ENCODE results near the gene HELB.
A peak's percentile ranks its signal among the peaks of the same experiment; 100 is the strongest.
"Not testable (repeated sequence)": the region's sequence is repeated elsewhere in the genome, so short reads cannot be mapped to it uniquely, and the experiment has no call there.

The HELB gene

DNA sequence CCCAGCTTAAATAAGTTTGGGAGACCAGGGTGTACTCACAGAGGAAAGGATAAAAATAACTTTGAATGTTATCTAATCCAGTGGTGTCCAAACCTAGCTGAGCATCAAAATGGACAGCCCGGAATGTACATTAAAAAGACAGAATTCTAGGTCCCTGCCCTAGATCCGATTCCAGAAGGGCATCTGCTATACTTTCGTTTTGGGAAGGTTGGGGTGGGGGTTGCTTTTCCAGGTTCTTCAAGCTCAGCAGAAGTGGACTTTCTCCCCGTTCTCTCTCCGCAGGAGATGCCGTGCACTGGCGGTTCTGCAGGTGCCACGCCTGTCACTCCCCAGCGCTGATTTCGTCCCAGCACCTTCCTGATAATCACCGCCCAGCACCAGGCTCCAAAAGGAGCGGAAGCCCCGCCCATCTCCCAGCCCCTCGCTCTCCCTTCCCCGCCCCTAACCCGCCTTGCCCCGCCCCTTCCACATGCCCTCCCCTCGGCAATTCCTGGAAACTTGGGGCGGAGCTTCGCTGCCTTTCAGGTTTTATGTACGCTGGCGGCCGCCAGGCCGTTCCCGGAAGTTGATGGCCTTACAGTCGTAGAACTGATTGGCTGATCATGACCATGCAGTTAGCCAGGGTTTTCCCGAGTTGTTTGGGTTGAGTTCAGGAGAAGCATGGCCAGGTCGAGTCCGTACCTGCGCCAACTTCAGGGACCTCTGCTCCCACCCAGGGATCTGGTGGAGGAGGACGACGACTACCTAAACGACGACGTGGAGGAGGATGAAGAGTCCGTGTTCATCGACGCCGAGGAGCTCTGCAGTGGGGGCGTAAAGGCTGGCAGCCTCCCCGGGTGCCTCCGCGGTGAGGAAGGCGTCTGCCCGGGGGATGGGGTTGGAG is at the start of gene HELB:
TSS of gene HELB (plus strand) at position 550 of the 883 bp plus-strand sequence. CDS start at position 661, 111 bp downstream.
- DNase-seq: peak; percentile 98

DNA sequence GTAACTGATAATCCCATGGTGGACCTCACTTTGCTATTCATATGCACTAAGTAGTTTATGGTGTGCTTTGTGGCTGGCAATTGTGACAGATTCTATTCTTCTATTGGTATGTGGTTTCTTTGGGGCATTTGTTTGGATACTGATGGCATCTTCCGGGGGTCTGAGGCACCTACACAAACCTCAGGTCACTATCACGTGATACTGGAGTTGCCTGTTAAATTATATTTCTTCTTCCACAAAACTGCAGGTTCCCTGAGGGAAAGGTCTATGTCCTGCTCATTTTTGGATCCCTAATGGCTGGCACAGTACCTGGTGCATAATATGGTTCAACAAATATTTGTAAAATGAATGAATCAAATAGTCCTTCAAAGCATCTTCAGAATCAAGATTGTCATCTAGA is 49.5 kb upstream of the HELB start:
- no peak for DNase-seq

GRCh38 chr12:66255737-66256136 is 46.6 kb upstream of the HELB start:
- DNase-seq: no peak

DNA sequence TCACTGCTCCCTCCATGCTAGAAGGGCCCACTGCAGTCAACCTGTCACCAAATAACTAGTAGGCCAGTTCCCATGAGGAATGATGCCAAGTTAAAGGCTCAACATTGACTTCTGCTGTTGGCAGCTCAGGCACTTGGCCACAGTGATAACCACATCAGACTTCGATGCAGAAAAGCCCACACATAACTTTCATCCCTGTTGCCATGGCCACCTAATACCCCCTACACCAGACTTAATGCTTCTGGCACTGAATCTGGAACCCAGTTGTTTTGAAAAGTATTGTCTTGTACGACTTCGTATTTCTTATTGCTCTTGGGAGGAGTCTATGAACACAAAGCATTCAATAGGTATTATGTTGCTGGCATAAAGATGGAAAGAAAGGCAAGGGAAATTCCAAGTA is 44.3 kb upstream of the HELB start:
- DNase-seq: no peak

DNA sequence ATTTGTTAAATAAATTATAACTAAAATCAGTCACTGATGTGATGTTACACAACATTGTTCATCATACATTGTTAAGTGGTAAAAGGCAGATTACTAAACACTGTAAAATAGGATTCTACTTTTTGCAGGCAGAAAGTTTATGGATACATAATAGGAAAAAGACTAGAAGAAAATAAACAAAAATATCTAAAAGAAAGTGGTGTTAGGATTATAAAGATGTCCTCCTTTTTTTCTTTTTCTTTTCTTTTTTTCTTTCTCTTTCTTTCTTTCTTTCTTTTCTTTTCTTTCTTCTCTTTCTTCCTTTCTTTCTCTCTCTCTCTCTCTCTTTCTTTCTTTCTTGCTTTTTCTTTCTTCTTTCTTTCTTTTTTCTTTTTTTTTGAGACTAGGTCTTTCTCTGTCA is 39.6 kb upstream of the HELB start:
- no peak for DNase-seq

DNA sequence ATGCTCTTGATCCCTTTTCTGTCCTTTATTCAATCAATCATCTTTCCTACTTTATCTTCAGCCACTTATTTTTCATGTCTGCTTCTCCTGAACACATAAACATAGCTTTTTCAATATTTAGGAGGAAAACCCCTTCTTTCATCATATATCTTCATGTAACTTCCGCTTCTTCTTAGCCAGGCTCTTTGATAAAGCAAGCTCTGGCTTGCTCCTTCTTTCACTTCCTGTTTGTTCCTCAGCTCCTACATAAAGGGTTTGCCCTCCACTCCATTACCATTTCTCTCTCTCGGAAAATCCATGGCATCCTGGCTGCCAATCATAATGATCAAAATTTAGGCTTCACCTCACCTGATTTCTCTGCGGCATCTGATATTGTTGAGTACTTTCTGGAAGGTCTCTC is 33.7 kb upstream of the HELB start:
- no peak for DNase-seq

- no peak for DNase-seq
These were observed 33.2 kb upstream of the HELB start for GRCh38 chr12:66269142-66269541.

DNA sequence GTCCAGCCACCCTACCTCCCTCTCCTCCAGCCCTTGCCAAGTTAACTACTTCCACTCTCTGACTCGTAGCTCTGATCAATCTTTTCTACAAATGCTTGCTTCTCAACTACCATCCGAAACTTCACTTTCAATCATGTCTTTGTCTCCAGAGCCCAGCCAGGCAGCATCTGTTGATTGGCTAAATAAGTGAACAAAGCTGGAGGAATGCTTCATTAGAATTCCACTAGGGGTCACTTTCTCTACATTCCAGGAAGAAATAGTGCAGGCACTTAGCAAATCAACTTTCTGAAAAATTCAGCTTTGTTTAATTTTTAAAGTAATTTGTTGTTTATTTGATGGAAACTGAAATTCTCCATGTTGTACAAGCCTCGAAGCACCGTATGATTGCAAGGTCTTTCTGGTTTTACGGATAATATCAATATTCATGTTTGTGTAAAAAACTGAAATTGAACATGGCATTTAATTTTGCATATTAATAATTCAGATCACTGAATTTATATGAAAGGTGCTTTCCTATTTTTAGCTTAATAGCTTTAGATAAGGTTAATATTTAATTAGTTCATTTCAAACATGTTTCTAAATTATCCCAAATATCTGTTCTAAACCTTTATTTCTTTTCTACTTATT is 32.4 kb upstream of the HELB start:
- DNase-seq: no peak

DNA sequence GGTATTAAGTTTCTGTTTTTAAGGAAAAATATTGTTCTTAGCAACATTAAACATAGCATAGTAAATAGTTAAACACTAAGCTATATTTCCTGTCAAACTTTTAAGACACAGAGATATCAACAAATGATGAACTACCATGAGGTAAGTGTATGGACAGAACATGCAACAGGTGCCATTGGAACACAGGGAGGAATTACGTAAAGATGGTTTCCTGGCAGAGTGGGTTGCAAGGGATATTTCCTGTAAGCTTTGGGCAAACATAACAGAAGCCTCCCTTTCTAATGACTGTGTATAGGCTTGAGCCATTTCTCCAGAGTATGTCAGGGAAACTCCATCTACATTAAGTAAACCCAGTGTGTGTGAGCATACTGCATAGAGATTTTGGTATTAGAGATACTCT is 31.7 kb upstream of the HELB start:
- DNase-seq: no peak

DNA sequence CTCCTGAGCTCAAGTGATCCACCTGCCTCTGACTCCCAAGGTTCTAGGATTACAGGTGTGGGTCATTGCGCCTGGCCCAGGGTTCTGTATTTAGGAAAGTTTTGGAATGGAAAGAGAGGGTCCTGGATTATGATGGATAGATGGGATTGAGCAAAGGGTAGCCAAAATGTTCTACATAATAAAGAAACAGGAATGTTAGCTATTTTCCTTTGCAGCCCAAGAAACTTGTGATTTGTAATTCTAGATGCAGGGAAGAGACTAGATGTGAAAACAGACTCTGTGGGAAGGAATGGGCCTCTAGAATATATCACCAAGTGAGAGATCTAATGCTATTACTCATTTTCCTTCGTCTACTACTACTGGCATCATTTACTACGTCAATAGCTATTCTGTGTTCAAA is 29.6 kb upstream of the HELB start:
- DNase-seq: no peak

GRCh38 chr12:66273147-66273546 is 29.1 kb upstream of the HELB start:
- no peak for DNase-seq

DNA sequence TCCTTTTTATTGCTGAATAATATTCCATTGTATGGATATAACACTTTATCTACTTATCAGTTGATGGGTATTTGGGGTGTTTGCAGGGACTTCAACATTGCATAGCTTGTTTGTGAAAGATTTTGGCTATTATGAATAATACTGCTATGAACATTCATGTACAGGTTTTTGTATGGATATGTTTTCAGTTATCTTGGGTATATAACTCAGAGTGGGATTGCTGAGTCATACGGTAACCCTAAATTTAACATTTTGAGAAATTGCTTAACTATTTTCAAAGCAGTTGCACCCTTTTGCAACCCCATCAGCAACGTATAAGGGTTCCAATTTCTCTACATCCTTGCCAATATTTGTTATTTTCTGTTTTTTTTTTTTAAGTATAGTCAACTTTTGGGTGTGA is 27.3 kb upstream of the HELB start:
- DNase-seq: no peak

DNA sequence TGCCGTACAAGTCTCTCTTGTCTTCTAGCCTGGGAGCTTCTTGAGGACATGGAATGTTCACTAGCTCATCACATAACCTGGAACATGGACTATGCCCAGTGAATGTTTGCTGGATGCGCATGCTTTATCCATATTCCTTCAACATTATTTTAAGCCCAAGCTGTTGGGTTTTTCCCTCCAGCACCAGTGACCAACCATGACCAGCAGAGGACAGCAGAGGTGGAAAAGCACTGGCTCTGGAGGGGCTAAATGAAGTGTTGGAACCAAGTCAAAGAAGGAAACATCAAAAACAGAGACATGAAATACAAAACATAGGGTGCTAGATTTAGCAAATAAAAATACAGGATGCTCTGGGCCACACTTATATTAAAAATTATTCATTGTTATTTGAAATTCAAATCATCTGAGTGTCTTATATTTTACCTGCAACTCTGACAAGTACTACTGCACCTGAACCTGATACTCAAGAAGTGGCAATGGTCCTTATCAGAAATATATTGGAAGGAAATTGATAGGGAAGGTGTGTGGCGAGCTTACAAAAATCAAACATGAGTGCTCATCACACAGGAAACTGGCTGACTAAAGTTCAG is 23.1 kb upstream of the HELB start:
- no peak for DNase-seq

- no peak for DNase-seq
These were observed 21.7 kb upstream of the HELB start for GRCh38 chr12:66280561-66280960.

DNA sequence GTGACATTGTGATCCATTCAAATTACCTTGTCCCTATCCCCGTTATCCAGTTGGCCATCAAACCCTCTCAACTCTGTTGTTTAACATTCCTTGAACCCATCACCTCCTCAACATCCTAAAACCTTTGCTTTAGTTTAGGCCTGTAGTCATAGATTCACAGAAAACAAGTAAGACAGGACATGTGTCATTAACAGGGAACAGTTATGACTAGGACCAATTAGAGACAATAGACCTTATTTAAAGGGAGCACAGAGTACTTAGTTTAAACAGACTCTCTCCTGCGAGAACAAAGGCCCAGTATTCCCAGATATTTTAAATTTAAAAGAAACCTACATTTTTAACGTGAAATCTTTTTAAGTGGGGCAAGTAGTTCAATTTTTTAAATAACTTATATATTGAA is 20.0 kb upstream of the HELB start:
- no peak for DNase-seq

DNA sequence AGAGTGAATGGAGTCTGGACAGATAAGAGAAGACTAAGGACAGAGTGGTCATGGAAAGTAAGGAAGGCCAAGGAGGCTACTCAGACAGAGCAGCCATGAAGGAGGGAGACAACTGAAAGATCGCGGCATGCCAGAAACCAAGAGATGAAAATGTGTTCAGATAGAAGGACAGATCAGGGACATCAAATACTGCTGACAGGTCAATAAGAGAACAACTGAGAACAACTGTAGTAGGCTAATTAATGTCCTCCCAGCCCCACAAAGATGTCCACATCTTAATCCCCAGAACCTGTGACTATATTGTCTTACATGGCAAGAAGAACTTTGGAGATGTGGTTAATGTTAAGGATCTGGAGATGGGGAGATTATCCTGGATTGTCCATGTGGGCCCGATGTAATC is 15.0 kb upstream of the HELB start:
- DNase-seq: no peak

DNA sequence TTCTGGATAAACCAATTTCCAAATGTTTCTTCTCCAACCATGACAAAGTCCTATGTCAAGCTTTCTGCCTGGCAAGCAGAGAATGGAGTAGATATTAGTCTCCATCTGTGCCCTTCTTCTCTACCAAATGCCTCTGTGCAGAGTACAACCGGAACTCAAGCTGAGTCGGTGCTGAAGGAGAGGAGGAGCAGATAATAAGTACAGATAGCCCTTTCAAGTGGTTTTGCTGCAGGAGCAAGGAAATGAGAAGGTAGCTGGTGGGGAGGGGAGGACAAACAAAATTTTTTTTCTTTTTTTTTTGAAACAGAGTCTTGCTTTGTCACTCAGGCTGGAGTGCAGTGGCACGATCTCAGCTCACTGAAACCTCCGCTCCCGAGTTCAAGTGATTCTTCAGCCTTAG is 14.2 kb upstream of the HELB start:
- DNase-seq: no peak

DNA sequence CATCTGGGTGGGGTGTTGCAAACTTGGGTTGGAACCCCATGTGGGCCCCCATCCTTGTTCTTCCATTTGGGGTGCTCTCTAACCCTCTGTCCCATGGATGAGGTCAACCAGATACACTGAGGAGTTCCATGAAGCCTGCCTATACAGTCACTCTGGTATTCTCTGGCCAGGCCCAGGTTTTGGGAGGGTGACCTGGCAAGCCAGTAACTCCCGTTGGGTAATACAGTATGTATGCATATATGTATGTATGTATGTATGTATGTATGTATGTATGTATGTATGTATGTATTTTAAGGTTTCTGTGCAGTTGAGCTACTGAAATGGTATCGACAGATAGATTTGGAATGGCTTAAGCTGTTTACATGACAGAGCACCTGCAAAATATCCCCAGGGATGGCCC is 12.8 kb upstream of the HELB start:
- DNase-seq: no peak

GRCh38 chr12:66290716-66291200 is 11.5 kb upstream of the HELB start:
- no peak for DNase-seq

DNA sequence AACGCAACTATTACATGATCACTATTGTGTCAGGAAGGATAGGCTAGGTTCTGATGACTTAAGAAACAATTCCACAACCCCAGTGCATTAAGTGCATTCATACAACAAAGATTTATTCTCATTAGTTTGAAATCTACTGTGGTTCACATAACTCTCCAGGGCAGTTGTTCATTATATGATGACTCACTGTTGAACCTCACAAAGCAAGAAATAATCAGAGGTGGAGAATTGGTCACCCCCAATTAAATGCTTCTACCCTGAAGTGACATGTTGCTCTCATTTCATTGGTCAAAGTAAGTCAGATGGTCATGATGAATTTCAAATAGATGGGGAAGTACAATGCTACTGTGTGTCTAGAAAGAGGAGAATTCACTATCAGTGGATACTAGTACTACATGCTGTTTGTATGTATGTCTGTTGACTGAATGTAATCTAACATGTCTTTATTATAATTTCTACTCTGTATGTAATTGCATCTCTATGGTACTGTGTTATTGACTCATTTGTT is 6.1 kb upstream of the HELB start:
- DNase-seq: no peak

GRCh38 chr12:66297080-66297479 is 5.2 kb upstream of the HELB start:
- DNase-seq: no peak

DNA sequence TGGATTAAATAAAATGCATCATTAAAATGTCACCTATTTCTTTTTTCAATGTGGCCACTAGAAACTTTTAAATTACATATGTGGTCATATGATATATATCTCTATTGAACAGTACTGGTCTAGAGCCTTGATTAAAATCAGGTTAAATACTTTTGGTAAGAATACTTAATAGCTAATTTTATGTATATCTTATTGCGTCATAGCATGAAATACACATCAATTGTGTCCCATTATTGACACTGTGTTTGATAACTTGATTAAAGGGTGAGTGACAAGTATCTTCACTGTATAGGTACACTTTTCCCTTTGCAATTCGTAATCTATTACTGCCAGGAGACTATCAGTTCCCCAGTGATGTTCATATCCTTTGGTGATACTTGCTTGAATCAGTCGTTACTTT is 4.4 kb upstream of the HELB start:
- no peak for DNase-seq

- no peak for DNase-seq
These were observed 505 bp downstream of the HELB start for GRCh38 chr12:66302827-66303169.

GRCh38 chr12:66303316-66303804 is 1.1 kb downstream of the HELB start:
- DNase-seq: not testable (repeated sequence)
